ENCODE measurements around the gene MAST2.
A peak's percentile ranks its signal among the peaks of the same experiment; 100 is the strongest.
"Not testable (repeated sequence)": the region's sequence is repeated elsewhere in the genome, so short reads cannot be mapped to it uniquely, and the experiment has no call there.

The MAST2 gene

GRCh38 chr1:45803299-45803780 lies at the start of gene MAST2:
Gene MAST2 (plus strand): TSS chr1:45803612. CDS start chr1:45803896, 284 bp downstream.
- DNase-seq: peak; percentile 87

GRCh38 chr1:45755697-45756096 lies 47.7 kb upstream of the MAST2 start:
- no peak for DNase-seq

- DNase-seq: no peak
Observed at GRCh38 chr1:45762291-45762690, 41.1 kb upstream of the MAST2 start.

- no peak for DNase-seq
Observed at GRCh38 chr1:45765999-45766792, 37.2 kb upstream of the MAST2 start.

GRCh38 chr1:45767035-45767434 lies 36.4 kb upstream of the MAST2 start:
- DNase-seq: peak; percentile 23

DNA sequence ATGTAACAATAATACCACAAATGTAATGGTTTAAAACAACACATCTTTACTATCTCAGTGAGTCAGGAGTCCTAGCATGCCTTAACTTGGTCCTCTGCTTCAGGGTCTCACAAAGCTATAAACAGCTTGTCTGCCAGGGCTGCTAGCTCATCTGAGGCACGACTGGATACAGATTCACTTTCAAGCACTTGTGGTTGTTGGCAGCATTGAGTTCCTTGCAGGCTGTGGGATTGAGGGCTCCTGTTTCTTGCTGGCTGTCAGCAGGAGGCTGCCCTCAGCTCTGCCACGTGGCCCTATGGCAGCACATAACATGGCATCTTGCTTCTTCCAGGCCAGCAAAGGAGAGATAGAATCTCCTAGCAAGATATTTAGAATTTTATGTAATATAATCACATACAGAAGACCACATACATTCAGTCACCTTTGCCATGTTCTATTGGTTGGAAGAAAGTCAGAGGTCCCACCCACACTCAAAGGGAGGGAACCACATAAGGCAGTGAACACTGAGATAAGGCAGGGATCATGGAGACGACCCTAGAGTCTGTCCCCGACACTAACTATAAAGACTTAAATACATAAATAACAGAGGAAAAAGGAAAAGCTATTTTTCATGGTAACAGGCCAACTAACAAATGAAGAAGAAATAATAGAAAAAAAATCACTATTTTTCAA lies 34.0 kb upstream of the MAST2 start:
- DNase-seq: peak; percentile 6

- DNase-seq: no peak
Observed at GRCh38 chr1:45772971-45773370, 30.4 kb upstream of the MAST2 start.

- DNase-seq: no peak
Observed at GRCh38 chr1:45775794-45776193, 27.6 kb upstream of the MAST2 start.

GRCh38 chr1:45785583-45785982 lies 17.8 kb upstream of the MAST2 start:
- no peak for DNase-seq

DNA sequence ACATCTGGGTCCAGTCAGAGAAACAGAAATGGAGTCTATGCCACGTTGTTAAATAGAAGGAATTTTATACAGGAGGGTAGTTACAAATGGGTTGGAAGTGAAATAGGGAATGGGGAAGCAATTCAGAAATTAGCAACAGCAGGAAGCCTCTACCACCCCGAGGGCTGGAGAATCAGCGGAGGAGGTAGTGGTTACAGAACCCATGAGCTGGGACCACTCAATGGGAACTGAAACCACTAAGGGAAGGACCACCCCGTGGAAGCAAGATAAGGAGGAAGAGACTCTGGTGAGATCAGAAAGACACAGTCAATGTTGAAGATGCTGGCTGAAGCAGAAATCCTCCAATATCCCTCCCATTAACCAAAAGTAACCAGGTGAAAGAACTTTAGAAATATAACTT lies 15.5 kb upstream of the MAST2 start:
- DNase-seq: no peak

DNA sequence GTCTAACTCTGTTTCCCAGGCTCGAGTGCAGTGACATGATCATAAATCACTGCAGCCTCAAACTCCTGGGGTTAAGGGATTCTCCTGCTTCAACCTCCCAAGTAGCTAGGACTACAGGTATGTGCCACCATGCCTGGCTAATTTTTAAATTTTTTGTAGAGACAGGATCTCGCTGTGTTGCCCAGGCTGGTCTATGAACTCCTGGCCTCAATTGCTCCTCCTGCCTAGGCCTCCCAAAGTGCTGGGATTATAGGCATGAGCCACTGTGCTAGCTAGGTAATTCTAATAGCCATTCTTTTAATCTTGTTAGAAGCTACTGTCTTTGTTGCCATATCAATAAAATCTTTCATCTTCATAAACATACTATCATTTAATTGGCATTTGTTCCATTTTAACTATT lies 13.8 kb upstream of the MAST2 start:
- DNase-seq: no peak

- no peak for DNase-seq
Observed at GRCh38 chr1:45792744-45793143, 10.7 kb upstream of the MAST2 start.

- no peak for DNase-seq
Observed at GRCh38 chr1:45793942-45794604, 9.3 kb upstream of the MAST2 start.

- DNase-seq: no peak
Observed at GRCh38 chr1:45796381-45796780, 7.0 kb upstream of the MAST2 start.

- no peak for DNase-seq
Observed at GRCh38 chr1:45796946-45797345, 6.5 kb upstream of the MAST2 start.

- no peak for DNase-seq
Observed at GRCh38 chr1:45800899-45801298, 2.5 kb upstream of the MAST2 start.

DNA sequence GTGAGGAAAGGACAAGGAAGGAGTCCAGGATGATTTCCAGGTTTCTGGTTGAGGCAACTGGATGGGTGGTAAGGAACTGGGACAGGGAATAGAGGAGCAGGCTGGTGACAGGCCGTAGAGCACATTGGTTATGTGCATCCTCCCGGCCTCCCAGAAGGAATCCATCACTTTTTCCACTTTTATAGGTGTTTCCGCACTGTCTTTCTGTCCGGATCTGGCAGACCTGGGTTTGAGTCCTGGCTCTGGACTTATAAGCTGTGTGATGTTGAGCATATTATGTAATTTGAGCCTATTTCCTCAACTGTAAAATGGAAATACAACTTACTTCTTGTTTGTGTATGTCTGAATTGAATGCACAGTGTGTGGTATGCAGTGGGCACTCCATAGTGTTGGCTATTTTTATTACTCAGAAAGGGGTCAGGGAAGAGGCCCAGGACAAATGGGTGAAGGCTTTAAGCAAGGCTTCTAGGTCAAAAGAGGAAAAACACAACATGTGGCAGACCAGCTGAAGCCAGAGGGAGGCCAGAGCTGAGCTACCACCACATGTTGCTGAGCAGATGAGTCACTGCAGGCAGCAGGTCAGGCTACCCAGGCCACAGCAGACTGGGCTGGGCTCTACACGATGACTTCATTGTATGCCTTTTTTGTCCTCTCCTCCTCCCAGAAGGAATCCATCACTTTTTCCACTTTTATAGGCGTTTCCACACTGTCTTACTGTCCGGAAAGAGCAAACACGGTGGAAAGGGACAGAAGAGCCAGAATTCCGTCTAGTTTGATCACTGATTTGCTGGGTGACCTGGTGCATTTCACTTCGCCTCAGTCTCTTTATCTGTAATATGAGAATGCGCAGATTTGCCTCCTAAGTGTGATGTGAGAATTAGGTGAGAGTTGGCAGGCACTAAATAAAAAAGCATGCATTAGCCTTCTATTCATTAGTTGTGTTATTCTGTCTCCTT lies 791 bp upstream of the MAST2 start:
- peak; percentile 90 for DNase-seq

- not testable (repeated sequence) for DNase-seq
Observed at GRCh38 chr1:45803781-45804668, 613 bp downstream of the MAST2 start.

DNA sequence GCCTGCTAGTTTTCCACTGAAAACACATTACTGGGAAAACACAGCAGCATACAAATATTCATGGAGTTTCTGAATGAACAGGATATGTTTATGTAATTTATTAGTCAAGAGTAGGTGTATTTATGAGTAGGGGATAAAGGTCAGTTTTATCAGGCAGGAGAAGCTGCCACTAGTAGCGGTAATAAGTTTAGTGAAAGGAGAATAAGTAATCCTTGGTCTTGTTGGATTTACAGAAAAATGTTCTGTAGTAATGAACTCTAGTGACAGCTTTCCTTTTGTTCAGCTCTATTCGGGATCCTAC lies 1.2 kb downstream of the MAST2 start:
- no peak for DNase-seq

DNA sequence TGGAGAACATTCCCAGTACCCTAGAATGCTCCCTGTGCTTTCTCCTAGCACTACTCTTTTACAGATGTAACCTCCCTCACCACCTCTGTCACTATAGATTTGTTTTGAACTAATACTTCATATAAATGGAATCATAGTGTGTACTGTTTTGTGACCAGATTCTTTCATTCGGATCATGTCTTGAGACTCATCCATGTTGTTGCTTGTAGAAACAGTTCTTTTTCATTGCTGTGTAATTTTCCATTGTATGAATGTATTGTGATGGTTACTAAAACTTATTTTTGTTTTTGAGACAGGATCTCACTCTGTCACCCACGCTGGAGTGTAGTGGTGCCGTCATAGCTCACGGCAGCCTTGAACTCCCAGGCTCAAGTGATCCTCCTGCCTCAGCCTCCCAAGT lies 2.7 kb downstream of the MAST2 start:
- no peak for DNase-seq

- no peak for DNase-seq
Observed at GRCh38 chr1:45809761-45810160, 6.3 kb downstream of the MAST2 start.

DNA sequence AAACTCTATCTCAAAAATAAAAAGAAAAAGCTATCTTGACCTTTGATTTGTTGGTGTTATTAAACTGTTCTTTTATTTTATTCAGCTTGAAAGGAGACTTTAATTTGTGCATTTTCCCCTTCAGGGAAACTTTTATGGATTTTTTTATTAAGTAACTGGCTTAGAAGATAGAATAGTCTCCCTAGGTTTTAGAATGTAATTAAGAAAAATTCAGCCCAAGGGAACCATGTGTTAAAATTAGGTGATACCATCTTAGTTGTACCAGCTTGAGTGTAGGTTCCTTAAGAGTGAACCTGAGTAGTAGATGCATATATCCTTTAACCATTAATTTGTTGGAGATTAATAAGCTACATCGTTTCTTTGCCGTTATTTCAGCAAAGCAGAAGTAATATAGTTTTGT lies 11.4 kb downstream of the MAST2 start:
- DNase-seq: no peak

Data from fibroblast of skin of right quadriceps (primary cell).